Glomerular visceral epithelial cell (primary cell): ENCODE measurements around the gene SLC29A4.
A peak's percentile ranks its signal among the peaks of the same experiment; 100 is the strongest.
"Not testable (repeated sequence)": the region's sequence is repeated elsewhere in the genome, so short reads cannot be mapped to it uniquely, and the experiment has no call there.

Source experiments
- DNase-seq: peaks from one replicate; pipeline ENCODE4 v3.0.0-alpha.2; 2016; ENCODE audit errors: extremely low spot score

The SLC29A4 gene

GRCh38 chr7:5282543-5283316 lies at the start of gene SLC29A4:
Gene SLC29A4 (plus strand): TSS chr7:5282943. CDS start chr7:5287817, 4,874 bp downstream.
- peak; percentile 47 for DNase-seq

GRCh38 chr7:5234852-5235831 lies 47.6 kb upstream of the SLC29A4 start:
- DNase-seq = peak; percentile 37

- DNase-seq = no peak
Observed at GRCh38 chr7:5237286-5237685, 45.5 kb upstream of the SLC29A4 start.

- no peak for DNase-seq
Observed at GRCh38 chr7:5238500-5238899, 44.2 kb upstream of the SLC29A4 start.

GRCh38 chr7:5243261-5243660 lies 39.5 kb upstream of the SLC29A4 start:
- DNase-seq = no peak

GRCh38 chr7:5248201-5248885 lies 34.4 kb upstream of the SLC29A4 start:
- DNase-seq = no peak

GRCh38 chr7:5250787-5251186 lies 32.0 kb upstream of the SLC29A4 start:
- not testable (repeated sequence) for DNase-seq

- not testable (repeated sequence) for DNase-seq
Observed at GRCh38 chr7:5253529-5253928, 29.2 kb upstream of the SLC29A4 start.

GRCh38 chr7:5254371-5254770 lies 28.4 kb upstream of the SLC29A4 start:
- not testable (repeated sequence) for DNase-seq

- DNase-seq = no peak
Observed at GRCh38 chr7:5255832-5256231, 26.9 kb upstream of the SLC29A4 start.

GRCh38 chr7:5260530-5261068 lies 22.1 kb upstream of the SLC29A4 start:
- not testable (repeated sequence) for DNase-seq

GRCh38 chr7:5263066-5263465 lies 19.7 kb upstream of the SLC29A4 start:
- not testable (repeated sequence) for DNase-seq

GRCh38 chr7:5265320-5266190 lies 17.2 kb upstream of the SLC29A4 start:
- DNase-seq = no peak

GRCh38 chr7:5266191-5267028 lies 16.3 kb upstream of the SLC29A4 start:
- no peak for DNase-seq

- not testable (repeated sequence) for DNase-seq
Observed at GRCh38 chr7:5267829-5268228, 14.9 kb upstream of the SLC29A4 start.

- DNase-seq = not testable (repeated sequence)
Observed at GRCh38 chr7:5269992-5270657, 12.6 kb upstream of the SLC29A4 start.

GRCh38 chr7:5270788-5271187 lies 12.0 kb upstream of the SLC29A4 start:
- DNase-seq = no peak

GRCh38 chr7:5273831-5274405 lies 8.8 kb upstream of the SLC29A4 start:
- DNase-seq = not testable (repeated sequence)

GRCh38 chr7:5274441-5274840 lies 8.3 kb upstream of the SLC29A4 start:
- DNase-seq = no peak
